Measurements from ENCODE around the gene ARID1B.
A peak's percentile ranks its signal among the peaks of the same experiment; 100 is the strongest.

ARID1B gene

DNA sequence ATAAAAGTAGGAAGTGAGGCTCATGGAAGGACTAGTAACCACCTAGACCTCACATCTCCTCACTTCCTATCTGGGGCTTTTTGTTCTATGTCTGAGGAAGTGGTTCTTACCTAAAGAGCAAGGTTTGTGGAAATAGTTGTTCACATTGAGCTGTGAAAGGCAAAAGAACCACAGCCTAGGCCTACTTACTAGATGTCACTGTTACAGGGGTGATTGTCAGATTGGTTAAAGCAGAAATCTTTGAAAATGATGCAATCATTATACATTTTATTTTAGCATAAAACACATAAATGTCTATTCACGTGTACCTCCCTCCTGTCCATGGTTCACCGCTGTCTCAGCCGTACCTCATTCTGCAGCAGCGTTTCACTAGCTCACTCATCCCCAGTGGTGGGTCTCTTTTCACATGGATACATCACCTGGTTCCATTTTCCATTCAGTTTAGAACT is 277.4 kb downstream of the ARID1B start:
- peak; percentile 61 for DNase-seq (ENCODE audit: low spot score)

GRCh38 chr6:157055863-157056262 is 278.7 kb downstream of the ARID1B start:
- DNase-seq (ENCODE audit: low spot score): no peak

GRCh38 chr6:157056275-157056674 is 279.1 kb downstream of the ARID1B start:
- DNase-seq (ENCODE audit: low spot score): peak; percentile 42

- no peak for DNase-seq (ENCODE audit: low spot score)
These were observed 281.4 kb downstream of the ARID1B start for GRCh38 chr6:157058574-157058973.

- DNase-seq (ENCODE audit: low spot score): no peak
These were observed 282.6 kb downstream of the ARID1B start for GRCh38 chr6:157059781-157060180.

DNA sequence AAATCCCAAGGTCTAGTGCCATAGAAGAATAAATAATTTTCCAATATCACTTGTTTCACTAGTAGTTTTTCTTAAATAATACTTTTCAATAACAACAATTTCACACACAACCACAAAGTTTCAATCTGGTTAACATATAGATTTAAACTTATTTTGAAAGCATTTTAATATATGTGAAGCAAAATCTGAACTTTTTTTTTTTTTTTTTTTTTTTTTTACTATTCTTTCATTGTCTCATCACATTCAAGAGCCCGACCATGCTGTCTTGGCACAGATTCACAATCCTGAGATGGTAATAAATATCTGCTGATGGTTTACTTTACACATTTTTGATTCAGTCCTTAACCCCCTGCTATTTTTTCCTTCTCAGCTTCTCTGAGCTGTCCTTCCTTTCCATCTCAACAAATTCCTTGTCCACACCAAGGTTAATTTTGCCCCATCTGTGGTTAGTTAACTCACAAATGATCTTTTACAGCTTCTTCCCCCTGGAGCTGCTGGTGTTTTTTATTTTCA is 283.3 kb downstream of the ARID1B start:
- no peak for DNase-seq (ENCODE audit: low spot score)

DNA sequence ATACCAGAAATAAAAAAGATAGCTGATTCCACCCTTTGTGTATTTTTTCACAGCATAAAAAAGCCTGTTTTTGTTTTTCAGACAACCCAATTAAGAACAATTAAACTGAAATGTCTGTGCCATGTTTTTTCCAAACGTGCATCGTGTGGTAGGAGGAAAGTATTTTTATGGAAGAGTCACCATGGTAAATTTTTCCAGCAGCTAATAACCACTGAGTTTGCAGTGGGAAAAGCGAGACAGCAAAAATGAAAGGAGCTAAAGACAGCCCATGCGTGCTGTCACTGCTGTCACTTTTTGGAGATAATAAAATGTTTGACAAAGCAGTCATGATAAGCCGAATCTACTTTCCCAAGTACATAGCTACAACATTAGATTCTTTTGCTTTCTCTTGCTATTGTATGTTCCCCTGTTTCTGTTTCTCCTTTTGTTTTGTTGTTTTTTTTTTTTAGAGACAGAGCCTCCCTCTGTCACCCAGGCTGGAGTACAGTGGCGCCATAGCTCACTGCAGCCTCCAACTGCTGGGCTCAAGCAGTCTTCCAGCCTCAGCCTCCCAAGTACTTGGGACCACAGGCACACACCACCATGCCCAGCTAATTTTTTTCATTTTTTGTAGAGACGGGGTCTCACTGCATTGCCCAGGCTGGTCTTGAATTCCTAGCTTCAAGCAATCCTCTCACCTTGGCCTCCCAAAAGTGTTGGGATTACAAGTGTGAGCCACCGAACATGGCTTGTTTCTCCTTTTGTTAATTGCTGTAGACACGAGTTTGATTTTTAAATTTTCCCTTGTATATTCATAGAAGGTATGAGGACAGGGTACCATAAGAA is 284.8 kb downstream of the ARID1B start:
- DNase-seq (ENCODE audit: low spot score): no peak

DNA sequence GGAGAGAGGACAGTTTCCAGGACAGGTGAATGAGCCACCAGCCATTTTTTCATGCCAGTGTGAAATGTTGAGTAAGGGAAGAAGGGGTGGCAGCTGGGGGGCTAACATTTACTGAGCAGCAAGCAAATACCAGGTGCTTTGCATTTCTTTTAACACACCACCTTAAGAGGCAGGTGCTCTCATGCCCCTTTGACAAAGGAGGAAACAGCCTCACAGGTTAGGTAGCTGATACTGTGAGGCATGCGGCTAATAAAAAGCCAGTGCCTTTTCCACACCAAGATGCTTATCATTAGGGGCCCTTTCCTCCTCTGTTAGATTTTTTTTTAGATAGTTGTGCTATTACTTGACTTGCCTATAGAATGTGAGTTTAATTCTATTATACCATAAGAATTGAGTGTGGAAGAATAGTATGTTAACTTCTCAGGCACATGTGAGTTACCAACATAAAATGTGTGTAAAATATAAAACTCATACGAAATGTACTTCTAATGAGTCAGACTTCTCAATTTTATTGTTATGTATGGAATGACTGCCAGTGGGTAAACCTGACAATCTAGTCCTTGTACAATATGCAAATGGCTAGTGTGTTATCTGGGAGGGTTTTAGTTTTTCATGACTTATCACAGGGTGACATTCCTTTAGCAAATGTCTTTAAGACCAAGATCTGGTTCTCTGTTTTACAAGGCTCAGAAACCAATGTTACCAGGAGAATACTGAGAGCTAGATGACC is 286.2 kb downstream of the ARID1B start:
- DNase-seq (ENCODE audit: low spot score): no peak

DNA sequence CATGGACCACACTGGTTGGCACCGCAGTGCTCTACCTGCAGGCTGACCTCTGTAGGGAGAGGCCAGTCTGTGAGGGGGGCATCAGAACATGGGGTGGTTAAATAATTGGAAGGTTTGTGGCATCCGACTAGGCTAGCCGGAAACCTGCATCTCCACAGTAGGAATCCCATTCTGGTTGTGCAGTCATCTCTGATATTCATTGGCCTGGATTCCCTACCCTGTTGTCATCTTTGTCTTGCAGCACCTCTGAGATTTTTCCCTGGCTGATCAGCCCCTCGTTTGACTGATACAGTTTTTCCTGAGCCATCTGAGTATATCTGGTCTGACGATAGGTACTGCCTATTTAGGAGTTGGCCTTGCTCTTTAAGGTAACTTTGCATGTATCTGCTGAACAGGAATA is 286.7 kb downstream of the ARID1B start:
- no peak for DNase-seq (ENCODE audit: low spot score)

DNA sequence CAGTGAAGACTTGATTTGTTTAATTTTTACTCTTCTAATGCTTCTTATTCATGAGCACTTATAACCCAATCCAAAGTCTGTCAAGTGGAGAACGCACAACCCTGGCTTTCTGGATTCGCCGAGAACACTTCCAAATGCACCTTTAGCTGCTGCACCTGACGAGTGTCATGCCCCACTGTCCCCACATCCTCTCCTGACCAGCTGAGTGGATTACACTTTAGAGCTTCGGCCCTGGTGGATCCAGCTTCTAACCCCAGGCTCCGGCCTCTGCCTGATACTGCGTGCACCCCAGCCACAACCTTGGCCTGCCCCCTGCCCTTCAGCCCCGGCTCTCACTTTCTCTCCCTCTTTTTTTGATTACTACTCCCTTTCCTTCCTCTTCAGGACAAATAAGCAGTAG is 287.3 kb downstream of the ARID1B start:
- DNase-seq (ENCODE audit: low spot score): no peak

GRCh38 chr6:157065366-157065765 is 288.2 kb downstream of the ARID1B start:
- DNase-seq (ENCODE audit: low spot score): no peak

DNA sequence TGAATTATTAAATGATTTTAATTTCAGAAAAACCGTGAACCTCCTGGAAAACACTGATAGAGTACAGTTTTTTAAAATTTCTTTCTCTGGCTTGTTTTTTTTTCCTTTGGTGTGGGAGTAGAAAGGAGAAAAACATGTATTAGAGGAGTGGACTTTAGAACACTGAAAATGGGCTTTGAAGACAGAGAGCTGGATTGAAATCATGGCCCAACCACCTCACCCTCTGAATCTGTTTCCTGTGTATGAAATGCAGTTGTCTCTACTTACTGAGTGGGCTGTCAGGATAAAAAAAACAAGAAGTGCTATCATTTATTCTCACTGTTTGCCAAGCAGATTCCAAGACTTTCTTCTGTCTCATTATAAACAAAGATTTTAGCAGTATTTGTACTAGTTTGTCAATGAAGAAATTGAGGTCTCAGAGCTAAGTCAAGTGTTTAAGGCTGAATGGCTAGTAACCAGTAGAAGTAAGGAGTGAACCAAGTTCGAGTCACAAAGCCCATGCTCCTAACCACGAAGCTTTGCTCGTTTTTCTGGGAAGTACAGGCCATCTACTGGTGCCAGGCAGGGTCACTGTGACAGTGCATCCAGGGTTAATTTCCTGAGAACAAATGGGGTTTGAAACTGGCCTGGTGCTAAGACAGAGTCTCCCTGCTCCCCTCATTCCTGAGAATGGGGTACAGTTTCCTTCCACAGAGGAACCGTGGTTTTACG is 289.8 kb downstream of the ARID1B start:
- no peak for DNase-seq (ENCODE audit: low spot score)

DNA sequence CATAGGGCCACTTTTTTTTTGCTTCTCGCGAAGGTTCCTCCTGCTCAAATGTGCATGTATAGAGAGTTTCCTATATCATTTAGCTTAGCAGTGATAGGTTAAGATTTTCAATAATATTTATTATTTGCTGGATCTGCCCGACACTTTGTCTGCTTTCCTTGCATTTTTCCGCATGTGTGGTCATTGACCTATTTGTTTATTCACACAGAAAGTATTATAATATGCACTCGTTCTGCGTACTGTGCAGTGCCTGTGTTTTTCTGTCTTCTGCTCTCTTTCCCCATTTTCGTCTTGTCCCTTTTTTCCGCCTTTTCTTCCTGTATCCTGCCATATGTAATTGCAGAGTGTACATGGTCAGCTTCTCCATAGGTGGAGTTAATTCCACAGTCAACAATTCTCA is 290.3 kb downstream of the ARID1B start:
- no peak for DNase-seq (ENCODE audit: low spot score)

- peak; percentile 86 for DNase-seq (ENCODE audit: low spot score)
These were observed 291.6 kb downstream of the ARID1B start for GRCh38 chr6:157068691-157069324.

DNA sequence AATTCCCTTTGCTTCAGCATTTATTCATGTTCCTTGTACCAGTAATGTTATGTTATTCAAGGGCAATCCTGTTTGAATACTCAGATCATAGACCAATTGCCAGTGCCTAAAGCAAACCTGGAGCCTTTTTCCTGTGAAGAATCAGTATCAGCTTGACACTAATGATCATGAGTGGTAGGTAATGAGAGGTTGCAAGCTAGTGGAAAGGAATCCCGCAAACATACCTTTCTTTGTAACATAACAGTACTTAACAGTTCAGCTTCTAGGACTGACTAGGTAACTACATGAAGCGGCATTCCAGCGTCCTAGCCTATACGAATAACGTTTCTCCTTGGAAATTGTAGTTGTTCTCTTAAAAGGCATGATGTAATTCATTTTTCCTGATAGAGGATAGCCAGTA is 292.4 kb downstream of the ARID1B start:
- DNase-seq (ENCODE audit: low spot score): no peak

DNA sequence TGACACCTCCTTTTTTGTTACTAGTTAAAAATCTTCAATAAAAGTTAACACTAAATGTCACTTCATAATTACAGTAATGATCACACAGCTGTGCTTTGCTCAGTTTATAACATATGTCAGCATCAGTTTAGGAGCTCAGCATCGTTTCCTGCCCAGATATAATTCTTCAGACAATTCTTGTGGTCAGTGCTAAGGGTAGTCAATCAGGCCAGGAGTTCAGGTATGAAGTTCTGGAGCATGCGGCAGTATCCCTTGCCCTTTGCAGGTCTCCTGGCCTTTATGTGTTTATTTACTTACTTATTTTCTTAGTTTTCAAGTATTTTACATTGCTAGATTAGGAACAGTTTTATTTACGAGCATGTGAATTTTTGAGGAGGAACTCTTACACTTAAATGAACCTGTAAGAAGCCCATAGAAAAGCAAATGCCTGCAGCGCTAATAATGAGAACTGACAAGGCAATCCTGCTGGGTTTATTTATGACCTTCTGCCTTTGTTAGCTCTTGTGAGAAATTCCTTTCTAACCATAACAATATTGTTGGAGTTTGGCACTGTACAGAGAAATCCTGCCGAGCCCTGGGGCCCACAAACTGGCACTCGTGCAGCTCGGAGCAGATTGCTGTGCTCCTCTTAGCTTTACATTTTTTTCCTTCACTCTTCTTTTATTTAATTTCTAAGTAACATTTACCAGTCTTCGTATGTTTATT is 293.4 kb downstream of the ARID1B start:
- DNase-seq (ENCODE audit: low spot score): no peak

DNA sequence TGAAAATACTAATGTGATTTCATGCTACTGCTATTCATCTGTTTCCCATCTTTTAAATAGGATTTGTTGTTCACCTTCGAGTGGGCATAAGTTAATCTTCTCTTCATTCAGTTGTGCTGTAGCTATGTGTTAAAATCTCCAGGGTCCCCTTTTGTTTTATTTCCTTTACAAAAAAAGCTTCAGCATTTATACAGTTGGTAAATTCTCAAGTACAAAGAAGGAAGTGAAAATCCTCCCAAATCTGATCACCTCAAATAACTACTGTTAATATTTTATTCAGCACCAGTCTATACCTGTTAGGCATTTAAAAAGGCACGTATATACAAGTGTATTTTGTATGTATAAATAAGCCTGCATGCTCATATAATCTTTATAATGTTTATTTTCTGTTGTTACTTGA is 294.9 kb downstream of the ARID1B start:
- DNase-seq (ENCODE audit: low spot score): no peak

DNA sequence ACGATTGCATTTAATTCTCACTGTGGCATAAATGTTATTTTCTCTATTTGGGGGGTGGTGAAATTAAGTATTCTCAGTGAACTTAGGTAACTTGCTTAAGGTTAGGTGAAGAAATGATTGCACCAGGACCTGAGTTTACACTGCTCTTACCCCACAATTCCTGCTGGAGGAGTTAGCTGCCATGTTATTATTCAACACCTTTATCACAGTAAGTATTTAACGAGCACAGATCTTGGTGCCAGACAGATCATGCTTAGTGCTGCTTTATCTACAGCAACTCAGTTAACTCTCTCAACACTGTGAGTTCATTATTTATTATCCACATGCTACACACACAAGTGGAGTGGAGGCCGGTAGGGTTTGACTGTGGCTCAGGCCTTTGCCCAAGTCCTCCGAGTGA is 296.4 kb downstream of the ARID1B start:
- no peak for DNase-seq (ENCODE audit: low spot score)

DNA sequence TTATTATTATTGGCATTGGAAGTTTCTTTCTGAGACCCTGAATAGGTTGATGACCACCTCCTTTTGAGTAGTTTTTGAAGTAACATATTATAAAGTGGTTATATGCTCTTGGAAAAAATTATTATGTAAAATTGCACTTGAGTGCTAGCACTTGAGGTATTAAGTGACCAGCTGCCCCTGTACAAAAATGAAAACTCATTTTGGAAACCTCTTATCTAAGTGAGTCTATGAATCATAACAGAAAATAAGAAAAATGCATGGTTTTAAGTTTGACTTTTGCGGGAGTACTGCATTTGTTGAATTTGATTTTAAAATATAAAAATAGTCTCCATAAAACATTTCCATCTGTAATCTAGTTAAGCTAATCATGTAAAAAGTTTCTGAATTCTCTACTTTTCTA is 297.8 kb downstream of the ARID1B start:
- DNase-seq (ENCODE audit: low spot score): no peak

DNA sequence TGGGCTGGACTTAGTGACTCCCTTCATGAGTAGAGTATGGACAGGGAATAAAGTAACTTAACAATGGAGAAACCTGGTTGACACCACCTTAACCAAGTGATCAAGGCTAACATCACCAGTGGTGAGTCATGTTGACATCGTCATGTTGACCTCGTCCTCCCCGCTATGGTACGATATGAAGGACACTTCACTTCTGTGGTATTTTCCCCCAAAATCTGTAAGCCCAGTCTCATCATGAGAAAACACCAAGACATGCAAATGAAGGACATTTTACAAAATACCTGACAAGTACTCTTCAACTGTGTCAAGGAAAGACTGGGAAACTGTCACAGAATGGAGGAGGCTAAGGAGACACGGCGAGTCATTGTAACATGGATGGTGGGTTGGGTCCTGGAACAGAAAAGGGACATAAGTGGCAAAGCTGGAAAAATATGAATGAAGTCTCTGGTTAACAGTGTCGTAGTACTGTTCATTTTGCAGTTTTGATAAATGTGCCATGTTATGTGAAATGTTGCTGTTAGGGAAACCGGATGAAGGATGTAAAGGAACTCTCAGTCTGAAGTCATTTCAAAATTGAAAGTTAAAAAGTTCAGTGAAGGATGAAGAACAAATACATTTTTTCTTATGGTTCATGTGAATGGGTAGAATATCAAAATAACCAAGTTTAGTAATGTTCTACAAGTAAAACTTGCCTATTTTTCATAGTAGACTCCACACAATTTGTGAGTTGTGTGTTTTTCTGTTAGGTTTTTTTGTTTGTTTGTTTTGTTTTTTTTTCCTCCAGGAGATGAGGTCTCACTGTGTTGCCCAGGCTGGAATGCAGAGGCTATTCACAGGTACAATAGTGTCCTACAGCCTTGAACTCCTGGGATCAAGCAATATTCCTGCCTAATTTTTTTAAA is 298.6 kb downstream of the ARID1B start:
- peak; percentile 38 for DNase-seq (ENCODE audit: low spot score)
